CD14-positive monocyte (primary cell): ENCODE measurements around the gene IFITM10. TPM values are rescaled to one million over a fixed set of nuclear protein-coding genes. Genes with fewer than 3 reads are reported as not detected.
"Not testable (repeated sequence)": the region's sequence is repeated elsewhere in the genome, so short reads cannot be mapped to it uniquely, and the experiment has no call there.

Experiments used
- DNase-seq, 3 donors: peaks; one replicate each; pipeline ENCODE4 v3.0.0-alpha.2; 2011 to 2022
- H2AFZ ChIP-seq: 2 replicates; pipeline ENCODE4 v1.6.0; 2012; ENCODE audit warnings: mild to moderate bottlenecking, low read depth, low read length, inconsistent platforms; ENCODE audit not compliant: insufficient read depth, poor library complexity, severe bottlenecking
- H3K27ac ChIP-seq, 2 donors: 1 replicate in 1 of 2; 2 replicates in 1 of 2; pipeline ENCODE4 v1.5.1; 2012 to 2013; ENCODE audit warnings: low read length in 2 of 2, control low read depth in 1 of 2, inconsistent platforms in 1 of 2, low read depth in 1 of 2, mild to moderate bottlenecking in 1 of 2
- H3K27me3 ChIP-seq, 2 donors: one replicate each; pipeline versions ENCODE4 v1.6.0 to v1.6.1; 2011 to 2013; ENCODE audit warnings: low read length in 2 of 2; ENCODE audit not compliant: control insufficient read depth in 2 of 2, insufficient read depth in 2 of 2
- H3K36me3 ChIP-seq, 2 donors: replicated peaks in 1 of 2; 1 replicate in 1 of 2; 2 replicates in 1 of 2; pipeline versions ENCODE4 v1.5.1 to v1.6.1; 2012 to 2013; ENCODE audit warnings: low read length in 2 of 2, control low read depth in 1 of 2, inconsistent platforms in 1 of 2, mild to moderate bottlenecking in 1 of 2; ENCODE audit not compliant: insufficient read depth in 2 of 2, control insufficient read depth in 1 of 2
- H3K4me1 ChIP-seq, 2 donors: 1 replicate in 1 of 2; 2 replicates in 1 of 2; pipeline versions ENCODE4 v1.5.1 to v1.6.1; 2012 to 2013; ENCODE audit warnings: low read length in 2 of 2, control low read depth in 1 of 2, inconsistent platforms in 1 of 2, mild to moderate bottlenecking in 1 of 2, moderate library complexity in 1 of 2; ENCODE audit not compliant: insufficient read depth in 2 of 2, control insufficient read depth in 1 of 2
- H3K4me2 ChIP-seq: replicated peaks from 2 replicates; pipeline ENCODE3; 2012; ENCODE audit warnings: low read length, moderate library complexity, mild to moderate bottlenecking; ENCODE audit not compliant: poor library complexity, severe bottlenecking; ENCODE audit errors: extremely low read depth
- H3K4me3 ChIP-seq, 3 experiments: fragments of 200-600 bp in 1 of 3; sonication (generic) in 1 of 3; replicated peaks in 1 of 3; 1 replicate in 2 of 3; 2 replicates in 1 of 3; pipeline ENCODE4 v1.5.1; 2011 to 2013; ENCODE audit warnings: low read length in 3 of 3, mild to moderate bottlenecking in 3 of 3, control low read depth in 2 of 3, low read depth in 2 of 3, inconsistent platforms in 1 of 3, moderate library complexity in 1 of 3
- H3K79me2 ChIP-seq: 2 replicates; pipeline ENCODE4 v1.6.0; 2012; ENCODE audit warnings: mild to moderate bottlenecking, control low read depth, inconsistent platforms, low read length, moderate library complexity; ENCODE audit not compliant: insufficient read depth
- H3K9ac ChIP-seq: 2 replicates; pipeline ENCODE4 v1.6.0; 2017; ENCODE audit warnings: low read length, mild to moderate bottlenecking; ENCODE audit not compliant: insufficient read depth, poor library complexity, severe bottlenecking
- H3K9me3 ChIP-seq, 2 donors: replicated peaks in 1 of 2; 1 replicate in 1 of 2; 2 replicates in 1 of 2; pipeline versions ENCODE4 v1.5.1 to v1.6.1; 2012 to 2013; ENCODE audit warnings: low read length in 2 of 2, control low read depth in 1 of 2; ENCODE audit not compliant: control insufficient read depth in 1 of 2, insufficient read depth in 1 of 2
- H4K20me1 ChIP-seq: 2 replicates; pipeline ENCODE4 v1.6.0; 2012; ENCODE audit warnings: mild to moderate bottlenecking, low read length, control low read depth, moderate library complexity; ENCODE audit not compliant: insufficient read depth
- H3K27ac Mint-ChIP-seq, 7 donors: one replicate each; pipeline ENCODE4 v1.8.0; 2020; ENCODE audit warnings: mild to moderate bottlenecking in 7 of 7, mixed read lengths in 7 of 7, moderate library complexity in 6 of 7, inconsistent platforms in 2 of 7
- H3K27me3 Mint-ChIP-seq, 3 donors: one replicate each; pipeline ENCODE4 v1.8.0; 2021 to 2022; ENCODE audit warnings: low read depth in 3 of 3, mild to moderate bottlenecking in 3 of 3, mixed read lengths in 3 of 3, moderate library complexity in 3 of 3, inconsistent platforms in 1 of 3
- H3K36me3 Mint-ChIP-seq, 2 donors: one replicate each; pipeline ENCODE4 v1.8.0; 2020; ENCODE audit warnings: mixed read lengths in 2 of 2, inconsistent platforms in 1 of 2, mild to moderate bottlenecking in 1 of 2
- H3K4me1 Mint-ChIP-seq: one replicate; pipeline ENCODE4 v1.8.0; 2020; ENCODE audit warnings: mild to moderate bottlenecking, mixed read lengths
- H3K4me3 Mint-ChIP-seq, 2 donors: one replicate each; pipeline ENCODE4 v1.8.0; 2020; ENCODE audit warnings: mild to moderate bottlenecking in 2 of 2, mixed read lengths in 2 of 2, moderate library complexity in 1 of 2
- H3K9me3 Mint-ChIP-seq, 7 donors: one replicate each; pipeline ENCODE4 v1.8.0; 2020 to 2022; ENCODE audit warnings: mixed read lengths in 7 of 7, mild to moderate bottlenecking in 6 of 7, moderate library complexity in 6 of 7, inconsistent platforms in 2 of 7
- WGBS: methylation state at CpG from one replicate; pipeline ENCODE4 v1.1.5; 2013; ENCODE audit warnings: missing lambda C conversion rate; ENCODE audit not compliant: insufficient coverage; 5-methylcytosine and 5-hydroxymethylcytosine counted together
- intact Hi-C, 2 donors: fragments of 100-400 bp; cut with micrococcal nuclease; formaldehyde crosslinking; loops; one replicate each; pipeline versions ENCODE4 v1.15.0 to v1.15.1; 2023
- polyA plus RNA-seq, 3 donors: library from polyadenylated mRNA; depleted of rRNA in 1 of 3; unstranded in 2 of 3; stranded (reverse) in 1 of 3; fragments of 300-500 nt in 2 of 3; fragments of >200 nt in 1 of 3; fragmentation: Illumina TruSeq in 2 of 3; gene quantifications; 1 replicate in 2 of 3; 2 replicates in 1 of 3; pipeline ENCODE4 v1.2.3, GENCODE V29; 2012 to 2021

IFITM10 gene
- polyA plus RNA-seq, 3 donors: 2.4 TPM; not detected in 2

- H2AFZ ChIP-seq, H3K27me3 ChIP-seq, H3K36me3 ChIP-seq, H3K4me1 ChIP-seq, H3K9ac ChIP-seq, H3K4me3 ChIP-seq, H3K9me3 Mint-ChIP-seq, DNase-seq, H3K4me2 ChIP-seq, H3K27ac Mint-ChIP-seq, intact Hi-C loops, H3K79me2 ChIP-seq, H3K36me3 Mint-ChIP-seq, H3K4me1 Mint-ChIP-seq, H3K9me3 ChIP-seq, H4K20me1 ChIP-seq, H3K4me3 Mint-ChIP-seq, H3K27ac ChIP-seq: not testable (repeated sequence)
- peaks cover 2 to 20% (median 7%) of the 10 kb centered on the region in 3 donors for H3K27me3 Mint-ChIP-seq
- WGBS: no CpG with 5 or more reads among the region's 24 CpGs
Observed at GRCh38 chr11:1683904-1684572, 66.4 kb downstream of the IFITM10 start.

DNA sequence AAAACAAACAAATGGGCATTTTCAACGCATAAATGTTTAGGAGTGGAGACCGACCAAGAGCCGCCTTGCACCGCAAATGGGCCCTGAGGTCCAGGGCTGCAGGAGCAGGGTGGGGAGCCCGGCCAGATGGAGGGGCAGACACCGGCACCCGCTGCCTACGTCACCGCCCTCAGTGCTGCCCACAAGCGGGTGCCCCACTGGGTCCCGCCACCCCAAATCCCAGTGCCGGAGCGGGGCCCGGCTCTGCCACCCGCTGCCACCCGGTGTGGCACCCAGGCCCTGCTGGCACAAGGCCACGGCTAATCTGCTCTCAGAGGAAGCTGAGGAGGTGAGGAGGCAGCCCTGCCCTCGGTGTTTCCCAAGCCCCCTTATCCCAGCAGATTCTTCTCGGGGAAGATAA lies 67.2 kb downstream of the IFITM10 start:
- H3K4me3 Mint-ChIP-seq, H3K9me3 ChIP-seq, H3K27ac Mint-ChIP-seq, H3K36me3 Mint-ChIP-seq, H3K79me2 ChIP-seq, H3K36me3 ChIP-seq, H3K4me1 Mint-ChIP-seq, H3K27ac ChIP-seq, H3K9ac ChIP-seq, H3K27me3 ChIP-seq, H3K4me1 ChIP-seq, intact Hi-C loops, H3K9me3 Mint-ChIP-seq, H3K4me3 ChIP-seq, H4K20me1 ChIP-seq, DNase-seq, H3K4me2 ChIP-seq, H2AFZ ChIP-seq: not testable (repeated sequence)
- H3K27me3 Mint-ChIP-seq: peaks cover 2 to 16% (median 2%) of the 10 kb centered on the region in 3 donors
- 97% methylated on average over 14 of the region's 19 CpGs for WGBS

Other genes starting within 250 kb of the IFITM10 start
- gene DUSP8, start 178.3 kb downstream of the IFITM10 start, polyA plus RNA-seq: under 1 TPM in 1 of 3 donors, not detected in 2; 0.61 TPM
- not detected for gene KRTAP5-1, start 165.3 kb downstream of the IFITM10 start, polyA plus RNA-seq
- not detected for gene KRTAP5-2, start 152.3 kb downstream of the IFITM10 start, polyA plus RNA-seq
- gene KRTAP5-3, start 142.1 kb downstream of the IFITM10 start, polyA plus RNA-seq: not detected
- gene KRTAP5-4, start 128.5 kb downstream of the IFITM10 start, polyA plus RNA-seq: not detected
- gene KRTAP5-5, start 120.8 kb downstream of the IFITM10 start, polyA plus RNA-seq: not detected
- not detected for gene KRTAP5-6, start 53.4 kb downstream of the IFITM10 start, polyA plus RNA-seq
- 1,000 to 10,000 TPM in 1 of 3 donors, 100 to 1,000 TPM in 2; 835 to 1,372 (median 855) TPM for gene CTSD, start 13.3 kb upstream of the IFITM10 start, polyA plus RNA-seq
- not detected for gene SYT8, start 84.4 kb upstream of the IFITM10 start, polyA plus RNA-seq
- 10 to 100 TPM; 11.4 to 45.8 (median 11.7) TPM for gene TNNI2, start 88.4 kb upstream of the IFITM10 start, polyA plus RNA-seq
- 100 to 1,000 TPM; 387 to 646 (median 542) TPM for gene LSP1, start 102.5 kb upstream of the IFITM10 start, polyA plus RNA-seq
- gene PRR33, start 141.3 kb upstream of the IFITM10 start, polyA plus RNA-seq: not detected
- gene TNNT3, start 169.1 kb upstream of the IFITM10 start, polyA plus RNA-seq: 1 to 10 TPM in 1 of 3 donors, not detected in 2; 1.4 TPM
- 100 to 1,000 TPM in 1 of 3 donors, 10 to 100 TPM in 2; 19.3 to 109 (median 51.1) TPM for gene MRPL23, start 196.7 kb upstream of the IFITM10 start, polyA plus RNA-seq
- gene H19, start 247.2 kb upstream of the IFITM10 start, polyA plus RNA-seq: under 1 TPM in 1 of 3 donors, not detected in 2; 0.47 TPM